HG03457 (cell line): ENCODE results near the gene TBX1.

Experiments used
- ATAC-seq: cut with Tn5 transposase; IDR thresholded peaks from one replicate; pipeline ENCODE4 v1.9.1; 2021; ENCODE audit warnings: moderate number of reproducible peaks; ENCODE audit not compliant: unreplicated experiment

Gene TBX1

GRCh38 chr22:19810381-19811201, 50.0 kb downstream of the TBX1 start:
- no peak for ATAC-seq

DNA sequence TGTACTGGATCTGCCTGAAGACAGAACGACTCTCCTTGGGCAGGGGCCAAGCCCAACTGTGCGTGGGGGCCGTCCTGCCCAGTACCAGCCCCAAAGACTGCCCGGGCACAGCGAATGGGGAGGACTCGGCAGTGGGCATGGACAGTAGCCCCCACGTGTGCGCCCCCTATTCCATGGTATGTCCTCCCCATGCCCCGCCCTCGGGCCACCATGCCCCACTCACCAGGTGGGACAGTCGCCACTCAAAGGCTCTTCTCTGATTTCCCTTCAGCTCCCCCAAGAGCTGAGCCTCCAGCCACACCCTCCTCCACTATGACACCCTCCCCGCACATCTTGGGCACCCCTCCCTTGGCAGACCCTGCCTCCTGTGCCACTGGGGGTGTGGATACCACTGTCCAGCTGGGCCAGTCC, 50.6 kb downstream of the TBX1 start:
- no peak for ATAC-seq

DNA sequence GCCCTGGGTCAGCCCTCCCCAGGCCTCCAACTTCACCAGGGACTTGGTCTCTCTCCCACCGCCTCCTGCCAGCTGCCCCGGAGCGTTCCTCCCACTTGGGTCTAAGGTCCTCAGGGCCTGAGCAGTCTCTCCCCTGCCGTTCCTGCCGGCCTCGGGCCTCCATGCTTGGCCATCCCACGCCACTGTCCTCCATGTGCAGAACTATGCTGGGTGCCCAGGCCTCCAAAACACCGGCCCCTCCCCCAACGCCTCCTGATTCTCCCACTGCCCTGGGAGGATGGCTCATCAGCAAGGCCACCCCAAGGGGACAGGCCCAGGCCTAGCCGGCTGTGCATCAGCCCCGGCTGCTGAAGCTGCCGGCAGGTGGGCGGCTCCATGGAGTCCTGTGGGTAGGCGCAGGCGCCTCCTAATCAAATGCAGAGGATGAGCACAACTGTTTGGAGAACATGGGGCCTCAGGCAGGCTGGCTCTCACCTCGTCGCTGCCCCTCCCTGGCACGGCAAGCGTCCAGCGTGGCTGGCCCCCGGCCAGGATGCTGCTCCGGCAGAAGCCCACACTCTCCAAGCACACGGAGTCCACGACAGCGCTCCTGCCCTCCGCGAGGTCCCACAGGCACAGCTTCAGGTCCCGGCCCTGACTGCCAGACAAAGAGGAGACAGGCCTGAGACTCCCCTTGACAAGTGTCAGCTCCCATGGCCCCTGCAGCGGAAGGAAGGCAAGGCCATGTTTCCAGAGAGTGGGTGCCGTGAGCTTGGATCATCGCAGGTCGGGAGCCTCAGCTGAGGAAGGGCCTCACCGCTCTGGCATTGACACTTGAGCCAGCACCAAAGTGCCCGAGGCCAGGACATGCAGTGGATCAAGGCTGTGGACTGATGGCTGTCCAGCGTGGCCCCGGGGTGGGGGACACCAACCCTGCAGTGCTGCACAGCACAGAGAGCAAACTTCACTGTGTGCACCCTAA, 51.5 kb downstream of the TBX1 start:
- ATAC-seq: no peak

DNA sequence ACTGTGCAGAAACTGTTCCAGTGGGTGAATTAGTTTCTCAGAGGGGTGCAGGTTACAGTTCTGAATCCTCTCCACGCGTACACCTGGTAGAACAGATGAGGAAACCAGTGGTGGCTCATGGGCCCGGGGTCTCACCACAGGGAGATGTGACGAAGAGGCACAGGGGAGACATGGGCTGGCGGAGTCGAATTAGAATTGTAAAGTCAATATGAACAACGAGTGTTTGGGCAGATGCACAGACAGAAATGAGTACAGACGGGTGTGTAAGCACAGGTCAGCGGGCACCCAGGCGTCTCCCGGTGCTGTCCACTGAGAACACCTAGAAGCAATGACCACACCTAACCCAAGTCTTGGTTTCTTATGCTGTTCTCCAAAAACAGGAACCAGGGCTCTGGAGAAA, 52.3 kb downstream of the TBX1 start:
- no peak for ATAC-seq

GRCh38 chr22:19814428-19814827, 53.9 kb downstream of the TBX1 start:
- no peak for ATAC-seq

DNA sequence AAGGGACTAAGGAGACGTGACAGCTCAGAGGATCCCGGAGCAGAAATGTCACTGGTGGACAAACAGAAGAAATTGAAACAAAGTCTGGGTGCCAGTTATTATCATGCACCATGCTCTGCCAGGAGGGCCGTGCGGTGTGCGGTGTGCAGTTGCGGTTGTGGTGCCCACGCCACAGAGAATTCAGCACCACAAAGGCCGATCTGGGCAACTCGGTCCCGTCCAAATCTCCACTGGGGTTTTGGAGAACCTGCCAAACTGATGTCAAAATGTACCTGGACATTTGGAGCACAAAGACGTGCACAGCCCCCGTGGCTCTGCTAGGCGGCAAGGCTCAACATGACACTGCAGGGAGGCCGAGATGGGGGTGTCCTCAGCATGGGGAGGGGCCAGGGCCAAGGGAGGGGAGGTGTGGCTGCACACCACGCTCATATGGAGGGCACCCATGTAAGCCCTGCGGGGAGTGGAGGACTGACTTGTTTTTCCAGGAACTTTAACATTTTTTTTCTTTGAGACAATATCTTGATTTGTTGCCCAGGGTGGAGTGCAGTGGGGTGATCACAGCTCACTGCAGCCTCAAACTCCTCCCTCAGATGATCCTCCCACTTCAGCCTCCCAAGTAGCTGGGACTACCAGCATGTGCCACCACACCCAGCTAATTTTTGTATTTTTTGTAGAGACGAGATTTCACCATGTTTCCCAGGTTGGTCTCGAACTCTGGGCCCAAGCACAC, 54.7 kb downstream of the TBX1 start:
- ATAC-seq: no peak

DNA sequence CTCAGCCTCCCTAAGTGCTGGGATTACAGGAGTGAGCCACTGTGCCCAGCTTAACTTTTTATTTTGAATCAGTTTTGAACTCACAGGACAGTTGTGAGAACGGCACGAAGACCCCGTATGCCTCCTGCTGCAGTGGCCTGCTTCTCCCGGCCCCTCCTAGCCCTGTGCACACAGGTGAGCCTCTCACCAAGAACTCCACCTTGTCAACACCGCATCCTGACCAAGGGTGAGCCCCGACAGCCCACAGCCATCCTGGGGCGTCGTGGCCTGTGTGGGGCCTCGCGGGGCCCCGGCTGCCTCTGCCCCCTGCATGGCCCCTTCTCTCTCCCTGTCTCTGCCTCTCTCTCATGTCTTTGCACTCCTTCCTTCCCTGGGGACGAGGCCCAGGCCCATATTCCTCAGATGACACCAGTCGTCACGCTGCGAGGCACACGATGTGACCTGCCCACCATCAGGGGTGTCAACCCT, 55.3 kb downstream of the TBX1 start:
- no peak for ATAC-seq

- ATAC-seq: no peak
Measured at GRCh38 chr22:19816372-19817119, 56.0 kb downstream of the TBX1 start.
